Subcutaneous abdominal adipose tissue (tissue), 5 donors: ENCODE measurements around the gene ZNF524.

Experiments
- H3K27ac ChIP-seq: one replicate; pipeline ENCODE4 v1.7.0; 2013; ENCODE audit warnings: low read depth, mild to moderate bottlenecking, inconsistent platforms, low read length, moderate library complexity
- H3K27me3 ChIP-seq, 5 donors: one replicate each; pipeline ENCODE4 v1.7.0; 2013; ENCODE audit warnings: low read length in 5 of 5, inconsistent platforms in 1 of 5; ENCODE audit not compliant: control insufficient read depth in 5 of 5, insufficient read depth in 4 of 5
- H3K36me3 ChIP-seq, 5 donors: one replicate each; pipeline ENCODE4 v1.7.0; 2013; ENCODE audit warnings: low read length in 5 of 5; ENCODE audit not compliant: control insufficient read depth in 5 of 5, insufficient read depth in 5 of 5
- H3K4me1 ChIP-seq, 5 donors: one replicate each; pipeline ENCODE4 v1.7.0; 2013; ENCODE audit warnings: low read length in 5 of 5, mild to moderate bottlenecking in 3 of 5, moderate library complexity in 1 of 5; ENCODE audit not compliant: control insufficient read depth in 5 of 5, insufficient read depth in 5 of 5
- H3K4me3 ChIP-seq, 5 donors: one replicate each; pipeline ENCODE4 v1.7.0; 2013; ENCODE audit warnings: low read length in 5 of 5, low read depth in 1 of 5
- H3K9ac ChIP-seq, 5 donors: one replicate each; pipeline ENCODE4 v1.7.0; 2013; ENCODE audit warnings: low read length in 5 of 5, mild to moderate bottlenecking in 4 of 5, moderate library complexity in 3 of 5
- H3K9me3 ChIP-seq, 5 donors: one replicate each; pipeline ENCODE4 v1.7.0; 2013; ENCODE audit warnings: low read length in 5 of 5; ENCODE audit not compliant: control insufficient read depth in 5 of 5
- donor health status: healthy.
- donor health status: healthy.
- donor health status: healthy.
- donor health status: healthy.
- donor health status: healthy.

The ZNF524 gene

GRCh38 chr19:55644842-55645511, 44.9 kb downstream of the ZNF524 start:
- Histone ChIP-seq H3K27me3 (no peaks in the 10 kb centered on the region), H3K4me1 (peaks cover 14 to 71% (median 67%) of the 10 kb centered on the region in 5 donors), H3K4me3 (peak overlapping the region in 3 of 5 donors; percentile 75 to 86 (median 81)), H3K36me3 (peaks cover 0 to 14% (median 11%) of the 10 kb centered on the region in 5 donors), H3K9ac (peak overlapping the region in 1 of 5 donors; percentile 93), H3K9me3 (no peaks in the 10 kb centered on the region), H3K27ac (no peak overlapping the region)

GRCh38 chr19:55645512-55645881, 45.4 kb downstream of the ZNF524 start:
- H3K4me3 ChIP-seq = no peak overlapping the region

GRCh38 chr19:55646889-55647731, 47.0 kb downstream of the ZNF524 start:
- Histone ChIP-seq H3K9me3 (no peaks in the 10 kb centered on the region), H3K27ac (peak overlapping the region; percentile 46), H3K36me3 (peaks cover 0 to 17% (median 15%) of the 10 kb centered on the region in 5 donors), H3K4me3 (peak overlapping the region; percentile 64 to 84 (median 76)), H3K9ac (peak overlapping the region; percentile 48 to 91 (median 80)), H3K4me1 (peaks cover 14 to 55% (median 52%) of the 10 kb centered on the region in 5 donors), H3K27me3 (no peaks in the 10 kb centered on the region)

More at GRCh38 chr19:55645512-55645881, 45.4 kb downstream of the ZNF524 start:
- peaks cover 14 to 65% (median 62%) of the 10 kb centered on the region in 5 donors for H3K4me1 ChIP-seq
- no peaks in the 10 kb centered on the region for H3K27me3 ChIP-seq
- H3K36me3 ChIP-seq = peaks cover 0 to 14% (median 12%) of the 10 kb centered on the region in 5 donors
- no peaks in the 10 kb centered on the region for H3K9me3 ChIP-seq
- H3K27ac ChIP-seq = no peak overlapping the region
- H3K9ac ChIP-seq = no peak overlapping the region

- peak within 1 kb of the TSS; percentile 48 to 91 (median 80) for H3K9ac ChIP-seq
- no peaks in the 10 kb centered on the region for H3K9me3 ChIP-seq
- peaks cover 0 to 20% (median 15%) of the 10 kb centered on the region in 5 donors for H3K36me3 ChIP-seq
- H3K4me1 ChIP-seq = peaks cover 13 to 46% (median 44%) of the 10 kb centered on the region in 5 donors
- peak within 1 kb of the TSS; percentile 72 to 84 (median 76) for H3K4me3 ChIP-seq
- H3K27ac ChIP-seq = peak within 1 kb of the TSS; percentile 46
- H3K27me3 ChIP-seq = no peaks in the 10 kb centered on the region
These were observed 47.9 kb downstream of the ZNF524 start, which contains the start of gene CCDC106 for GRCh38 chr19:55647732-55648584. Gene CCDC106 (plus strand): TSS chr19:55648212. CDS start chr19:55649047, 835 bp downstream.

GRCh38 chr19:55648585-55649267, 48.6 kb downstream of the ZNF524 start:
- Histone ChIP-seq H3K9me3 (no peaks in the 10 kb centered on the region), H3K27ac (peak overlapping the region; percentile 46), H3K9ac (peak overlapping the region in 4 of 5 donors; percentile 72 to 91 (median 84)), H3K4me1 (peaks cover 12 to 46% (median 42%) of the 10 kb centered on the region in 5 donors), H3K4me3 (peak overlapping the region; percentile 72 to 84 (median 76)), H3K36me3 (peaks cover 0 to 20% (median 15%) of the 10 kb centered on the region in 5 donors), H3K27me3 (no peaks in the 10 kb centered on the region)

GRCh38 chr19:55649268-55650125, 49.4 kb downstream of the ZNF524 start:
- H3K9ac ChIP-seq = peak overlapping the region in 3 of 5 donors; percentile 72 to 89 (median 80)
- H3K9me3 ChIP-seq = no peaks in the 10 kb centered on the region
- peaks cover 14 to 38% (median 34%) of the 10 kb centered on the region in 5 donors for H3K4me1 ChIP-seq
- H3K27me3 ChIP-seq = no peaks in the 10 kb centered on the region
- H3K27ac ChIP-seq = no peak overlapping the region
- H3K4me3 ChIP-seq = peak overlapping the region in 4 of 5 donors; percentile 72 to 84 (median 76)
- H3K36me3 ChIP-seq = peaks cover 0 to 19% (median 13%) of the 10 kb centered on the region in 5 donors

GRCh38 chr19:55650126-55650557, 50.1 kb downstream of the ZNF524 start:
- no peaks in the 10 kb centered on the region for H3K9me3 ChIP-seq
- H3K4me1 ChIP-seq = peaks cover 14 to 32% (median 28%) of the 10 kb centered on the region in 5 donors
- no peak overlapping the region for H3K9ac ChIP-seq
- H3K27me3 ChIP-seq = no peaks in the 10 kb centered on the region
- no peak overlapping the region for H3K4me3 ChIP-seq
- peaks cover 0 to 13% (median 6%) of the 10 kb centered on the region in 5 donors for H3K36me3 ChIP-seq
- no peak overlapping the region for H3K27ac ChIP-seq

- Histone ChIP-seq H3K9me3 (no peaks in the 10 kb centered on the region), H3K36me3 (peaks cover 0 to 7% (median 3%) of the 10 kb centered on the region in 5 donors), H3K4me1 (peaks cover 14 to 37% (median 30%) of the 10 kb centered on the region in 5 donors), H3K27me3 (no peaks in the 10 kb centered on the region), H3K9ac (no peak overlapping the region), H3K27ac (no peak overlapping the region), H3K4me3 (no peak overlapping the region)
These were observed 50.6 kb downstream of the ZNF524 start for GRCh38 chr19:55650602-55651230.
